NCI-H345 treated with DMSO at 0.1 percent for 48 hours (cell line): ENCODE measurements around the gene HTT.

Experiments
- DNase-seq: peaks from one replicate; lab custom pipeline; 2025; ENCODE audit not compliant: unreplicated experiment; lab: John Stamatoyannopoulos, UW

HTT gene

DNA sequence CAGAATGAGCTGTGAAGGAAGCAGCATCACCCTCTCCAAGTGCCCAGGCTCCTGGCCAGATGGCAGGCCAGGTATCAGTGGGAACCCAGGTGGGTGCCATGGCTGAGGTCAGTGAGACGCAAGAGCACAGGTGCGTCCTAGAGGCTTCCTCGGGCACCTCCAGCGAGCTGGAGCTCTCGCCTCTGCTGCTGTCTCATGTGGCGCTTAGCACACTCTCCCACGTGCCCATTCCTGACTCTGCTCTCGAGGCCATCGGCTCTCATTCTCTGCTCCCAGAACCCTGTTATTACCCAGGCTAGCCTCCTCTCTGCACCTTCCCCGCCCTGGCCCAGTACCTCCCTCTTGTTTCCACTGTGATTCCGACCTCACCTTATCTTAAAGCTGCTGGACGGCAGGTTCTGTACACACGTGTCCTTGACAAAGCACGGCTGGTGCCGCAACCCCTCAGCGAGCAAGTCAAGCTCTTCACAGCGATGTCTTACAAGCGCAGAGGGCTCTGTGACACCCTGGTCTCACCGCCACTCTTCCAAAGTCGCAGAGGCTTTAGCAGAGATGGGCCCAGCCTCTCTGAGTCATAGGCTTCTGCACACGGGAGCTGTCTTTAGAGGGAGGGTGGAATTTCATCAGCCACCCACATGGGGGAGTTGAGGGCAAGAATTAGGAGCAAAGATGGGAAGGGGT is 159.1 kb downstream of the HTT start:
- DNase-seq, result no peak

DNA sequence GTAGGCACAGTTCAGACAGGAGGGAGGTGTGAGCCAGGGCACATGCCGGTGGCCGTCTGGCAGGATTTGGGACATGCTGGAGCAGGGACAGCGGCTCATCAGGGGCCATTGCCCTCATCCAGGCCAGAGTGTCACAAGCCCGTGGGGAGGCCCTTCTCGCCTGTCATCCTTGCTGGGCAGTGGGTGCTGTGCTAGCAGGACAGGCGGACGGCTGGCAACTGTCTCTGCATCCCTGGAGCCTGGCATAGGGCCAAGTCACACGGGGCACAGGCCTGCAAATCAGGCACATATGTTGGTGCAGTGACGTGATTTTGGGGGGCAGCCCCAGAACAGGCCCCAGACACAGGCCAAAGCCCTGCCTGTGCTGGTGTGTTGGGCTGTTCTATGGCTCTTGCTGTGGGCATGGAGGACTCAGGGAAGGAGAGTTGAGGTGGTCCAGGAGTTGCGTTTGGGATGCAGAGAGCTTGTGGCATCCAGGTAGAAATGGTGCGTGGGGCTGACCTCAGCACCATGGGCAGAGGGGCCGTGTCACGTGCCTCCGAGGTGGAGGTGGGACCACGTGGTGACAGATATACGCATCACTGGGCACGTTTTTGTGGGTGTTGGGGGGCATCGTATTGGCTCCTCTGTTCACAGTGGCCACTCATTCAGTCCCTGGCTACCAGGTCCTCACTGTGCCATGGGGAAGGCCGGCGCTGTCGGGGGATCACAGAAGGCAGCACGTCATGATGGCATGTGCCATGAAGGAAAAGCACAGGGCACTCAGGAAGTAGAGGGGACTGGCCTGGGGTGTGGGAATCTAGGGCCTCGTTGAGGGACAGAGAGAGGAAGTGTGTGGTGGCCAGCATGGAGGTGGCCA is 159.9 kb downstream of the HTT start:
- DNase-seq, result no peak

DNA sequence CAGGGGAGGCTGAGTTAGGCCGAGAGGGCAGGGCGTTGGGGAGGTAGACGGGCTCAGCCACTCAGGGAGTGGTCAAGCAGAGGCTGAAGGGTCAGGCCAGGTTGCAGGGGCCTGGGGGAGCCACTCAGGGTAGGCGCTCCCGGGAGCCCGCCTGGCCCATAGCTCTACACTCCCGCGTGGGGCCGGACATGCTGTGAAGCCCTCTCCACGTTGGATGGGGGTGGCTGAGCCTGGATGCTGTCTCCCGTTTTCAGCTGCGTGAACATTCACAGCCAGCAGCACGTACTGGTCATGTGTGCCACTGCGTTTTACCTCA is 160.5 kb downstream of the HTT start:
- DNase-seq, result no peak

DNA sequence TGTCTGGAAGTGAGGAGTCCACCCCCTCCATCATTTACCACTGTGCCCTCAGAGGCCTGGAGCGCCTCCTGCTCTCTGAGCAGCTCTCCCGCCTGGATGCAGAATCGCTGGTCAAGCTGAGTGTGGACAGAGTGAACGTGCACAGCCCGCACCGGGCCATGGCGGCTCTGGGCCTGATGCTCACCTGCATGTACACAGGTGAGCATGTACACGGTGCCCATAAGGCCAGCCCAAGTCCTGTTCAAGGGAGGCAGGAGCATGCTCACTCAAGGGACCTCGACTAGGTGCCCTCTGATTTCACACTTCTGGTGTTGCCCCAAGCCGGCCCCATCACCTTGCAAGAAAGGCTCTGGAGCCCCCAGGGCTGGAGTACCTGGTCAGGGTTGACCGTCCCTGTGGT is 161.1 kb downstream of the HTT start:
- no peak for DNase-seq

DNA sequence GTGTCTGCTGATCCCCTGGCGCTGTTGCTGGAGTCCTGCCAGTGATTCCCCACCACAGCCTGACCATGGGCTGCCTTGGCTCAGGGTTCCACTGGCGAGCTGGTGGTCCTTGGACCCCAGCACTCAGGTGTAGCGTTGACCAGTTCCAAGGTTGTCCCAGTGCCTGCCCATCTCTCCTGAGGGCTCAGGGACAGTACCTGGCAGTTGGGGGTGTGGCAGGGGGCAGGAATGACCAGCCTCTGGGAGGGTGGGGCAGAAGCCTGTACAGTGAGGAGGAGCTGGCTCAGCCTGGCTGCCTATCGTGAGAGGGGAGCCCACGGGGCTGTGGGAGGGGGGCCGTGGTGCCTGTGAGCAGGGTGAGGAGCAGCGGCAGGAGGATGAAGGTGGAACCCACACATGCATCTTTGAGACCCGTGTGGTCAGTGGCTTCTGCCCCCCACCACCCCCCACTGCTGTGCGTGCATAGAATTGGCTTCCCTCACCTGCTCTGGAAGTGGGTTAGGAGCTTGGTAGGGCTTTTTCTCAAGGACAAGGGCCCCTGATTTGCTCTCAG is 161.9 kb downstream of the HTT start:
- DNase-seq, result no peak

DNA sequence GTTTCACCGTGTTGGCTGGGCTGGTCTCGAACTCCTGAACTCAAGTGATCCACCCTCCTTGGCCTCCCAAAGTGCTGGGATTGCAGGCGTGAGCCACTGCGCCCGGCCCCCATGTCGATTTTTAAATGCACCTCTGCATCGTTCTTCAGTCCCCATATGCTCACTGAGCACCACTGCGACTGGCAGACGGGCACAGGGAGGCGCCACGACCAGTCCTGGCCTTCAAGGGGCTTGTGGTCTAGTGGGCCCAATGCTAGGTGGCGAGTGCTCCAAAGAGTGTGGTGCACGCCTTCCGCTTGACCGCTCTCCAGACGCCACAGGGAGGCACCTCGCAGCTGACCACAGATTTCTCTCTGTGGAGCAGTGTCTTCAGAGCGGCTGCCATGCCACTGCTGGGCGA is 162.8 kb downstream of the HTT start:
- no peak for DNase-seq

DNA sequence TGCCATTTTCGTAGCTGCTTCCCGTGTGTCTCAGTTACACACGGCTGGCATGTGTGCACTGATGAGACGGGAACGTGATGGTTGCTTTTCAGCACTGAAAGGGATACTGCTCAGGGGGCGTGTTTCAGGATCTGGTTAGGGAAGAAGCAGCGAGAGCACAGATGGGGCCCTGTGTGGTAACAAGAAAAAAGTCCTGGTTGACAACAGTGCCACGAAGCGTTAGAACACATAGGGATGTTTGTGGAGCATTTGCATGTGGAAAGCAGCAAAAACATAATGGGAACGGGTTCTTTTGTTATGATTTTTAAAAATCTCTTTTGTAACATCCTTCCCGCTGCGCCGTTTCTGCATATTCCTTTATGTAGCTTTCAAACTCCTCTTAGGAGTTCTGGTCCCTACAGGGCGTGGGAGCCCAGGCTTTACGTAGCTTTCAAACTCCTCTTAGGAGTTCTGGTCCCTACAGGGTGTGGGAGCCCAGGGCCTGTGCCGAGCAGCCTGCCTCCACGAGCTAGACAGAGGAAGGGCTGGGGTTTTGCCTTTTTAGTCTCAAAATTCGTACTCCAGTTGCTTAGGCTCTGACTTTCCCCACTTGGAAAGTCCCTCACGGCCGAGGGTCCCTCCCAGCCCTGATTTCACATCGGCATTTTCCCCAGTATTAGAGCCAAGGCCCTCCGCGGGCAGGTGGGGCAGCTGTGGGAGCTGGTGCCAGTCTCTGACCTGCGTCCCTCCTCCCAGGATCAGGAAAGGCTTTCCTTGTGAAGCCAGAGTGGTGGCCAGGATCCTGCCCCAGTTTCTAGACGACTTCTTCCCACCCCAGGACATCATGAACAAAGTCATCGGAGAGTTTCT is 163.5 kb downstream of the HTT start:
- DNase-seq, result no peak

DNA sequence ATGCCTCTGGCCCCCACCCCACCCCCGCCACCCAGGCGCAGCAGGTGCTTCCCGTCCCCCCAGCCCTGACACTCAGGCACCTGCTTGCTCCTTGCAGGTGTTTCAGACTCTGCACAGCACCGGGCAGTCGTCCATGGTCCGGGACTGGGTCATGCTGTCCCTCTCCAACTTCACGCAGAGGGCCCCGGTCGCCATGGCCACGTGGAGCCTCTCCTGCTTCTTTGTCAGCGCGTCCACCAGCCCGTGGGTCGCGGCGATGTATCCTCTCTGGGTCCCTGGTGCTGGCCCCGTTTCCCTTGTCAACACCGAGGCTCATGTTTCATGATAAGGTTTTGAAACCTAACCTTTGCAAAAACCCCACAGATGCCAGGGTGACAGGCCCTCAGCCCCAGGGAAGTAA is 164.2 kb downstream of the HTT start:
- DNase-seq, result no peak

DNA sequence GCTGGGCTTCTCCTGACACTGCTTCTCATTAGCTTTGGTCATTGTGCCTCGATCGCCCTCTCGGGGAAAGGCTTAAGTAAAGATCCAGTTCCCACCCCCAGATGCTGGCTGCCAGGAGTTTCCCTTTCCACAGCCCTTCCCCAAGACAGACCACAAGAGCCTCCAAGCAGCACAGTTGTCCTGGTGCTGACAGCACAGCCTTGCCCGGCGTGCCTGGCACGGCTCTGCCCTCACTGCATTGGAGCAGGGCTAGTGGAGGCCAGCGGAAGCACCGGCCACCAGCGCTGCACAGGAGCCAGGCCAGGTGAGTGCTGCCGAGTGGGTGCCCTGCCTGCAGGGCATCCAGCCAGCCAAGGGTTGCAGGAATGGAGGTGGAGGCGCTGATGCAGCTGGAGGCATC is 164.8 kb downstream of the HTT start:
- no peak for DNase-seq

DNA sequence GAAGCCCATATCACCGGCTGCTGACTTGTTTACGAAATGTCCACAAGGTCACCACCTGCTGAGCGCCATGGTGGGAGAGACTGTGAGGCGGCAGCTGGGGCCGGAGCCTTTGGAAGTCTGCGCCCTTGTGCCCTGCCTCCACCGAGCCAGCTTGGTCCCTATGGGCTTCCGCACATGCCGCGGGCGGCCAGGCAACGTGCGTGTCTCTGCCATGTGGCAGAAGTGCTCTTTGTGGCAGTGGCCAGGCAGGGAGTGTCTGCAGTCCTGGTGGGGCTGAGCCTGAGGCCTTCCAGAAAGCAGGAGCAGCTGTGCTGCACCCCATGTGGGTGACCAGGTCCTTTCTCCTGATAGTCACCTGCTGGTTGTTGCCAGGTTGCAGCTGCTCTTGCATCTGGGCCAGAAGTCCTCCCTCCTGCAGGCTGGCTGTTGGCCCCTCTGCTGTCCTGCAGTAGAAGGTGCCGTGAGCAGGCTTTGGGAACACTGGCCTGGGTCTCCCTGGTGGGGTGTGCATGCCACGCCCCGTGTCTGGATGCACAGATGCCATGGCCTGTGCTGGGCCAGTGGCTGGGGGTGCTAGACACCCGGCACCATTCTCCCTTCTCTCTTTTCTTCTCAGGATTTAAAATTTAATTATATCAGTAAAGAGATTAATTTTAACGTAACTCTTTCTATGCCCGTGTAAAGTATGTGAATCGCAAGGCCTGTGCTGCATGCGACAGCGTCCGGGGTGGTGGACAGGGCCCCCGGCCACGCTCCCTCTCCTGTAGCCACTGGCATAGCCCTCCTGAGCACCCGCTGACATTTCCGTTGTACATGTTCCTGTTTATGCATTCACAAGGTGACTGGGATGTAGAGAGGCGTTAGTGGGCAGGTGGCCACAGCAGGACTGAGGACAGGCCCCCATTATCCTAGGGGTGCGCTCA is 165.8 kb downstream of the HTT start:
- DNase-seq, result no peak

DNA sequence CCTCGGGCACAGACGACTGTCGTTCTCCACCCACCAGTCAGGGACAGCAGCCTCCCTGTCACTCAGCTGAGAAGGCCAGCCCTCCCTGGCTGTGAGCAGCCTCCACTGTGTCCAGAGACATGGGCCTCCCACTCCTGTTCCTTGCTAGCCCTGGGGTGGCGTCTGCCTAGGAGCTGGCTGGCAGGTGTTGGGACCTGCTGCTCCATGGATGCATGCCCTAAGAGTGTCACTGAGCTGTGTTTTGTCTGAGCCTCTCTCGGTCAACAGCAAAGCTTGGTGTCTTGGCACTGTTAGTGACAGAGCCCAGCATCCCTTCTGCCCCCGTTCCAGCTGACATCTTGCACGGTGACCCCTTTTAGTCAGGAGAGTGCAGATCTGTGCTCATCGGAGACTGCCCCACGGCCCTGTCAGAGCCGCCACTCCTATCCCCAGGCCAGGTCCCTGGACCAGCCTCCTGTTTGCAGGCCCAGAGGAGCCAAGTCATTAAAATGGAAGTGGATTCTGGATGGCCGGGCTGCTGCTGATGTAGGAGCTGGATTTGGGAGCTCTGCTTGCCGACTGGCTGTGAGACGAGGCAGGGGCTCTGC is 166.5 kb downstream of the HTT start:
- no peak for DNase-seq

DNA sequence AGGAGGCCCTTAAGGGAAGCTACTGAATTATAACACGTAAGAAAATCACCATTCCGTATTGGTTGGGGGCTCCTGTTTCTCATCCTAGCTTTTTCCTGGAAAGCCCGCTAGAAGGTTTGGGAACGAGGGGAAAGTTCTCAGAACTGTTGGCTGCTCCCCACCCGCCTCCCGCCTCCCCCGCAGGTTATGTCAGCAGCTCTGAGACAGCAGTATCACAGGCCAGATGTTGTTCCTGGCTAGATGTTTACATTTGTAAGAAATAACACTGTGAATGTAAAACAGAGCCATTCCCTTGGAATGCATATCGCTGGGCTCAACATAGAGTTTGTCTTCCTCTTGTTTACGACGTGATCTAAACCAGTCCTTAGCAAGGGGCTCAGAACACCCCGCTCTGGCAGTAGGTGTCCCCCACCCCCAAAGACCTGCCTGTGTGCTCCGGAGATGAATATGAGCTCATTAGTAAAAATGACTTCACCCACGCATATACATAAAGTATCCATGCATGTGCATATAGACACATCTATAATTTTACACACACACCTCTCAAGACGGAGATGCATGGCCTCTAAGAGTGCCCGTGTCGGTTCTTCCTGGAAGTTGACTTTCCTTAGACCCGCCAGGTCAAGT is 167.5 kb downstream of the HTT start:
- no peak for DNase-seq

DNA sequence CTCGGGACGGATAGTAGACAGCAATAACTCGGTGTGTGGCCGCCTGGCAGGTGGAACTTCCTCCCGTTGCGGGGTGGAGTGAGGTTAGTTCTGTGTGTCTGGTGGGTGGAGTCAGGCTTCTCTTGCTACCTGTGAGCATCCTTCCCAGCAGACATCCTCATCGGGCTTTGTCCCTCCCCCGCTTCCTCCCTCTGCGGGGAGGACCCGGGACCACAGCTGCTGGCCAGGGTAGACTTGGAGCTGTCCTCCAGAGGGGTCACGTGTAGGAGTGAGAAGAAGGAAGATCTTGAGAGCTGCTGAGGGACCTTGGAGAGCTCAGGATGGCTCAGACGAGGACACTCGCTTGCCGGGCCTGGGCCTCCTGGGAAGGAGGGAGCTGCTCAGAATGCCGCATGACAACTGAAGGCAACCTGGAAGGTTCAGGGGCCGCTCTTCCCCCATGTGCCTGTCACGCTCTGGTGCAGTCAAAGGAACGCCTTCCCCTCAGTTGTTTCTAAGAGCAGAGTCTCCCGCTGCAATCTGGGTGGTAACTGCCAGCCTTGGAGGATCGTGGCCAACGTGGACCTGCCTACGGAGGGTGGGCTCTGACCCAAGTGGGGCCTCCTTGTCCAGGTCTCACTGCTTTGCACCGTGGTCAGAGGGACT is 168.8 kb downstream of the HTT start:
- no peak for DNase-seq

DNA sequence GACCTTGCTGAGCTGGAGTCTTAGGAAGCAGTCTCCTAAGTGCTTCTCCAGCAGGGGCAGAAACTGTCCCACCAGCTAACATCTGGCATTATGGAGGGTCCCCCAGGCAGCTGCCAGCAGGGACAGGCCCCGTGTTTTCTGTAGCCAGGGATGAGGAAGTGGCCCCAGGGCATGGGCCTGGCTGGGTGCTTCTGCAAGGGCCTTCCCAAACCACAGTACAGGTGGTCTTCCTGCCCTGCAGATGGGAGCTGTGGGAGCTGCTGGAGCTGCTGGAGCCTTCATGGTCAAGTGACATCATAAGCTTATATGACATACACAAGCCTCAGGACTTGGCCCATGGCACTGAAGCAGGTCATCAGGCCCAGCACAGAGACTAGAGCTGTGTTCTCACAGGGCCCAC is 169.5 kb downstream of the HTT start:
- DNase-seq, result no peak

DNA sequence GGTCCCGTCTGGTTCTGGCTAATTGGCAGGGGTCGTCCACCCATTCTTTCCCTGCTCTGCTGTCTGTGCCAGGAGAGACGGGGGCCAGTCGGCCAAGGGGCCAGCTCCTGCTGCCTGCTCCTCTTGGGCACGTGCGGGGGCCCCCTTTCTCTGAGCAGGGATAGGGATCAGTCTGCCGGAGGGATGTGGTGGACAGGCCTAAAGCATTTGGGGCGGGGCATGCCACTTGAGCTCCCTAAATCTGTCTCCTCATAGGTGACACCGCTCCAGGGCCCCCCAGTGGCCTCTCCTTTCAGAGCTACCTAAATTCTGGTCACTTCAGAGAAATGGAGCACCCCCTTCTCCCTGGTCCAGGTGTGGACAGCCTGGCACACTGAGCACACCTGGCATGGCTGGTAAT is 170.3 kb downstream of the HTT start:
- no peak for DNase-seq

DNA sequence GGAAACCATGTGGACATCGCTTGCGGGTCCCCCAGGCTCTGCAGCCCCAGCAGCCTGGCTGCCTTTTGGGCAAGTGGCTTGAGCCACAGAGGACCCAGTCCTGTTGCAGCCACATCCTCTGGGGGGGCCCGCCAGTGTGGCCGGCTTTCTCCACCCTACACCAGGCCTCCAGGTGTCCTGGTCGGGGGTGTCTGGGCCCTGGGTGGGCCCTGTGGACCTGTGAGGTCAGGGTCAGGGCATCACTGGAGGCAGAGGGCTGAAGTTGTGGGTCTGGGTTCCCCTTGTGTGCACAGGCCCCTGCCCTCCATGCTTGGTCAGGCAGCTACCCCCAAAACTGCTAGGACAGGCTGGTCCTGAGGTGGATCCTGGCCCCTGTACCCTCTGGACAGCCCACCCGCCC is 171.2 kb downstream of the HTT start:
- DNase-seq, result no peak

DNA sequence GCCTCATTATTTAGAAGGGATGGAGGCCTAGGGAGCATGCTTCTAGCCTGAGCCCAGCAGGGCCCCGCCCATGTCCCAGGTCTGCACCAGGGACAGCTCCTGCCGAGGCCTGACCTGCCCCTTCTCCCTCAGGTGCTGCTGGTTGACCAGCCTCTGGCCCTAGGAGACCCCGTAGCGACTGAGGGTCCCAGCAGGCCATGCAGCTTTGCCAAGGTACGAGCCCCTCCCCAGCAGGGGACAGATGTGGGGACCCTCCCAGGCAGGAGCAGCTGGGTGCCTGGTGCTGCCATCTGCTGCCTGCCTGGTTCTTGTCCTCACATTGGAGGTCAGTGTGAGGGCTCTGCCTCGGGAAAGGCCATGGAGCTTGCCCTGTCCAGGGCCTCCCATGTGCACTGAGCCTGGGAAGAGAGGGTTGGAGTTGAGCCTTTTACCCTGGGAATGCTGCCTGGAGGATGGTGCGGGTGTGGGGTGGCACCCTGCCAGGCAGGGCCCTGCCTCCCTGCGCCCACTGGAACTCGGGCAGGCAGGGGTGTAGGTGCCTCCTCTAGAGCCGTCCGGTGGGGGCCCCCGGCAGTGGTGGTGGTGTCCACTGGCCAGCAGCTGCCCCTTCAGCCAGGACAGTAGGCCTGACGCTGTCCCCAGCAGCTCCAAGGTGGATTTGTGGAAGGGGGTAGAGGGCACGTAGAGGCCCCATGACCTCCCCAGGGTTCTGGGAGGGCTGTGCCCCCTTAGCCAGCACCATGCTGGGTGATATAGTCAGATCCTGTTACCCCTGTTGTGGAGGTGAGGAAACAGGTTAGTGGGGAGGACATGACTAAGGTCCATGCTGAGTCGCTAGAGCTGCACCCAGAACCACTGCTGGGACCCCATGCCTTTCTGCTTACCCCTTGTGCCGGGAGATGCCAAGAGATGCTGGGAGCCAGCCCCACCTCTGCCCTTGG is 172.2 kb downstream of the HTT start:
- DNase-seq, result no peak
